GM12878 (cell line): Measurements from ENCODE around the gene GALT.

Source experiments
- CBX3 ChIP-seq: fragments of 200-600 bp; sonication (generic); IDR thresholded peaks from 2 replicates; pipeline ENCODE4 v1.6.1; 2016; ENCODE audit warnings: low read depth, borderline replicate concordance
- CEBPB ChIP-seq, 2 experiments: fragments of 150-350 bp in 1 of 2; IDR thresholded peaks; 2 replicates each; pipeline ENCODE4 v1.6.1; 2012 to 2014; ENCODE audit warnings: low read depth in 2 of 2, low read length in 2 of 2, borderline replicate concordance in 1 of 2, inconsistent platforms in 1 of 2
- CTCF ChIP-seq, 3 experiments: IDR thresholded peaks in 2 of 3; conservative IDR thresholded peaks in 1 of 3; 2 replicates each; pipeline ENCODE4 v1.5.1; 2011; ENCODE audit warnings: low read depth in 3 of 3, low read length in 3 of 3, mild to moderate bottlenecking in 3 of 3, control low read depth in 2 of 3, moderate library complexity in 2 of 3, inconsistent platforms in 1 of 3, mixed read lengths in 1 of 3; ENCODE audit not compliant: control insufficient read depth in 2 of 3, insufficient read depth in 1 of 3; ENCODE audit errors: extremely low read depth in 1 of 3
- IKZF1 ChIP-seq: fragments of 450-650 bp; conservative IDR thresholded peaks from 2 replicates; pipeline ENCODE4 v1.6.1; 2017; ENCODE audit warnings: antibody characterized with exemption, mild to moderate bottlenecking
- SMC3 ChIP-seq: IDR thresholded peaks from 2 replicates; pipeline ENCODE4 v1.6.1; 2011; ENCODE audit warnings: low read length, improper control_type of control experiment, borderline replicate concordance
- YY1 ChIP-seq: IDR thresholded peaks from 2 replicates; pipeline ENCODE4 v1.6.1; 2011; ENCODE audit warnings: low read depth, mild to moderate bottlenecking, low read length

- TF ChIP-seq CTCF (IDR thresholded peaks at IDR 0.05 in 2 of 3, conservative IDR thresholded peaks at IDR 0.05 in 1 of 3; ENCODE audit: control insufficient read depth in 2 of 3, extremely low read depth in 1 of 3, insufficient read depth in 1 of 3, low read depth in 3 of 3, low read length in 3 of 3) = no peak
- TF ChIP-seq CBX3 = no peak
- no peak for TF ChIP-seq CEBPB (IDR thresholded peaks at IDR 0.05; ENCODE audit: borderline replicate concordance in 1 of 2, low read depth in 2 of 2, low read length in 2 of 2)
- no peak for TF ChIP-seq YY1
- no peak for TF ChIP-seq SMC3
- TF ChIP-seq IKZF1 = no peak
Measured at GRCh38 chr9:34686732-34687131, 40.3 kb downstream of the GALT start.
